ENCODE measurements around the gene IBSP. TPM values are rescaled to one million over a fixed set of nuclear protein-coding genes. Genes with fewer than 3 reads are reported as not detected.

Gene IBSP
- total and polyA plus RNA-seq, 4 donors, result not detected

DNA sequence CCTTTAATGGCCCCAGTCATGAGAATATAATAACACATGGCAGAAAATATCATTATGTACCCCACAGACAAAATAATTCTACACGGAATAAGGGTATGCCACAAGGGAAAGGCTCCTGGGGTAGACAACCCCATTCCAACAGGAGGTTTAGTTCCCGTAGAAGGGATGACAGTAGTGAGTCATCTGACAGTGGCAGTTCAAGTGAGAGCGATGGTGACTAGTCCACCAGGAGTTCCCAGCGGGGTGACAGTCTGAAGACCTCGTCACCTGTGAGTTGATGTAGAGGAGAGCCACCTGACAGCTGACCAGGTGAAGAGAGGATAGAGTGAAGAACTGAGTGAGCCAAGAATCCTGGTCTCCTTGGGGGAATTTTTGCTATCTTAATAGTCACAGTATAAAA lies 46.9 kb downstream of the IBSP start:
- 89% methylated on average over 5 of the region's 5 CpGs for WGBS
- TF ChIP-seq, protein P1, sequence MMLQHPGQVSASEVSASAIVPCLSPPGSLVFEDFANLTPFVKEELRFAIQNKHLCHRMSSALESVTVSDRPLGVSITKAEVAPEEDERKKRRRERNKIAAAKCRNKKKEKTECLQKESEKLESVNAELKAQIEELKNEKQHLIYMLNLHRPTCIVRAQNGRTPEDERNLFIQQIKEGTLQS (IDR thresholded peaks at IDR 0.05), result no peak
- no peak for TF ChIP-seq FOXA1 (IDR thresholded peaks at IDR 0.05)
- H3K9ac ChIP-seq (ENCODE audit: low read depth in 1 of 2, low read length in 2 of 2), result no peak overlapping the region
- H3K36me3 ChIP-seq (ENCODE audit: control insufficient read depth in 4 of 4, insufficient read depth in 3 of 4, low read depth in 1 of 4, low read length in 3 of 4), result no peaks in the 10 kb centered on the region
- peaks cover 2 to 7% (median 4%) of the 10 kb centered on the region in 4 donors for H3K4me1 ChIP-seq (ENCODE audit: control insufficient read depth in 4 of 4, insufficient read depth in 4 of 4, low read length in 3 of 4)
- no peak overlapping the region for H3K4me3 ChIP-seq (ENCODE audit: low read depth in 1 of 3, low read length in 3 of 3)
- no peak overlapping the region for H3K27ac ChIP-seq (ENCODE audit: low read depth in 1 of 2, low read length in 2 of 2)
- H3K9me3 ChIP-seq (ENCODE audit: control insufficient read depth in 4 of 4, low read length in 3 of 4), result no peaks in the 10 kb centered on the region
- H3K27me3 ChIP-seq (ENCODE audit: control insufficient read depth in 4 of 4, insufficient read depth in 4 of 4, low read length in 3 of 4), result no peaks in the 10 kb centered on the region
- DNase-seq (ENCODE audit: low spot score), result no peak

DNA sequence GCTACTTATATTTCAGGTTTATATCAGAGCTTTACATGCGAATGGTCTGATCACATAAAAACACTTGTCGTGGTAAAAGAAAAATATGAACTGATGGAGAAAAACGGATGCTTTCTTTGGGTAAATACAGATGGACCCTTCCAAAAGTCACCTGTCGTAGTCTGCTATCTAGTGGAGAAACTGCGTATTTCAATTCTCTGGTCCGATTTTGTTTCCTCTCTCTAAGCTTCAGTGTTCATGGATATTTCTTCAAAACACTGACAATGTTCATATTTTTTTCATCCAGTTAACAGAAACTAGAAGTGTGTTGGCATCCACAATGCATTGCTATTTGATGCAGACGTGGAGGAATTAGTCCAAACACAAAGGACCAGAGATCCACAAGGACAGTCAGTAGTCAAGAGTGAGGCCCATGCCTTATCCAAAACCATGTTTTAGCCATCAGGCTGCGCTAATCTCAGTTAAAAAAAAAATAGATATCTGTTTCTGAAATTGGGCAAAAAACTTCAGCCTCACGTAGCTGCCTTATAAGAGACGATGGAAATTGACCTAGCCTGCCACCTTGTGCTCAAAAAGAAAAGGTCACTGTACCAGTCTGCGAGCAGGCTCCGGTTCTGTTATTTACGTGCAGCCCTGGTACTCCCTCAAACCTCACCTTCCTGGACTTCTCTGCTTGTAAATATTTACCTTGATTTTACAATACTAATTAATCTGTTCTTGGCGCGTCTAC lies 49.4 kb downstream of the IBSP start:
- Histone ChIP-seq H3K9me3 (ENCODE audit: control insufficient read depth in 4 of 4, low read length in 3 of 4) (no peaks in the 10 kb centered on the region), H3K9ac (ENCODE audit: low read depth in 1 of 2, low read length in 2 of 2) (no peak overlapping the region), H3K27me3 (ENCODE audit: control insufficient read depth in 4 of 4, insufficient read depth in 4 of 4, low read length in 3 of 4) (no peaks in the 10 kb centered on the region), H3K4me3 (ENCODE audit: low read depth in 1 of 3, low read length in 3 of 3) (no peak overlapping the region), H3K4me1 (ENCODE audit: control insufficient read depth in 4 of 4, insufficient read depth in 4 of 4, low read length in 3 of 4) (peaks cover 2 to 7% (median 4%) of the 10 kb centered on the region in 4 donors), H3K36me3 (ENCODE audit: control insufficient read depth in 4 of 4, insufficient read depth in 3 of 4, low read depth in 1 of 4, low read length in 3 of 4) (no peaks in the 10 kb centered on the region), H3K27ac (ENCODE audit: low read depth in 1 of 2, low read length in 2 of 2) (no peak overlapping the region)
- DNase-seq (ENCODE audit: low spot score), result no peak
- TF ChIP-seq NR2F2 (IDR thresholded peaks at IDR 0.05), result peak; percentile 29
- TF ChIP-seq, protein P2, sequence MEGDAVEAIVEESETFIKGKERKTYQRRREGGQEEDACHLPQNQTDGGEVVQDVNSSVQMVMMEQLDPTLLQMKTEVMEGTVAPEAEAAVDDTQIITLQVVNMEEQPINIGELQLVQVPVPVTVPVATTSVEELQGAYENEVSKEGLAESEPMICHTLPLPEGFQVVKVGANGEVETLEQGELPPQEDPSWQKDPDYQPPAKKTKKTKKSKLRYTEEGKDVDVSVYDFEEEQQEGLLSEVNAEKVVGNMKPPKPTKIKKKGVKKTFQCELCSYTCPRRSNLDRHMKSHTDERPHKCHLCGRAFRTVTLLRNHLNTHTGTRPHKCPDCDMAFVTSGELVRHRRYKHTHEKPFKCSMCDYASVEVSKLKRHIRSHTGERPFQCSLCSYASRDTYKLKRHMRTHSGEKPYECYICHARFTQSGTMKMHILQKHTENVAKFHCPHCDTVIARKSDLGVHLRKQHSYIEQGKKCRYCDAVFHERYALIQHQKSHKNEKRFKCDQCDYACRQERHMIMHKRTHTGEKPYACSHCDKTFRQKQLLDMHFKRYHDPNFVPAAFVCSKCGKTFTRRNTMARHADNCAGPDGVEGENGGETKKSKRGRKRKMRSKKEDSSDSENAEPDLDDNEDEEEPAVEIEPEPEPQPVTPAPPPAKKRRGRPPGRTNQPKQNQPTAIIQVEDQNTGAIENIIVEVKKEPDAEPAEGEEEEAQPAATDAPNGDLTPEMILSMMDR (IDR thresholded peaks at IDR 0.05; ENCODE audit: low read depth, low read length, missing input control), result peak; percentile 70
- no peak for TF ChIP-seq YY1 (IDR thresholded peaks at IDR 0.05)
- TF ChIP-seq RAD21 (IDR thresholded peaks at IDR 0.05), result peak; percentile 75 to 79
- TF ChIP-seq TAF1 (conservative IDR thresholded peaks at IDR 0.05), result no peak
- WGBS, result 10% methylated on average over 15 of the region's 15 CpGs

DNA sequence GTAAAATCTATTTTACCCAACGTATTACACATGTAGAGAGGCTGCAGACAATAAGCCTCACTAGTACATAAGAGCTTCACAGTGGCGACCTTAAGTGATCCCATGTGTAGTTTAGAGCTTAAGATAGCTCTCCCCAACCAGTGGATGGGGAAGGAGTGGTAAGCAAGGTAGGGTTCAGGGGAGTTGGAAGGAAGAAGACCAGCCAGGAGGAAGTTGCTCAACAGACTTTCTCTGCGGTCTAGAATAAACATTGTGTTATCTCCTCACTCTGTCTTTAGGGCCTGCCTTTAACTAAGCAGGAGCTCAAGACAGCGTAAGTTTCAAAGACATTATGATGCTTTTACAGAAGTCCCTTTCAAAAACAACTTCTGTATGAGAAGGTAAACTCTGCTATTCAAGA lies 50.3 kb downstream of the IBSP start:
- Histone ChIP-seq H3K36me3 (ENCODE audit: control insufficient read depth in 4 of 4, insufficient read depth in 3 of 4, low read depth in 1 of 4, low read length in 3 of 4) (no peaks in the 10 kb centered on the region), H3K4me3 (ENCODE audit: low read depth in 1 of 3, low read length in 3 of 3) (no peak overlapping the region), H3K27me3 (ENCODE audit: control insufficient read depth in 4 of 4, insufficient read depth in 4 of 4, low read length in 3 of 4) (no peaks in the 10 kb centered on the region), H3K27ac (ENCODE audit: low read depth in 1 of 2, low read length in 2 of 2) (no peak overlapping the region), H3K9me3 (ENCODE audit: control insufficient read depth in 4 of 4, low read length in 3 of 4) (no peaks in the 10 kb centered on the region), H3K9ac (ENCODE audit: low read depth in 1 of 2, low read length in 2 of 2) (no peak overlapping the region), H3K4me1 (ENCODE audit: control insufficient read depth in 4 of 4, insufficient read depth in 4 of 4, low read length in 3 of 4) (peaks cover 2 to 7% (median 4%) of the 10 kb centered on the region in 4 donors)
- no peak for DNase-seq (ENCODE audit: low spot score)
- WGBS, result 44% methylated on average over 4 of the region's 4 CpGs
- TF ChIP-seq FOXA2 (IDR thresholded peaks at IDR 0.05) (no peak), RXRA (IDR thresholded peaks at IDR 0.05) (no peak), EGR1 (IDR thresholded peaks at IDR 0.05; ENCODE audit: low read depth in 2 of 2) (no peak), RAD21 (IDR thresholded peaks at IDR 0.05) (no peak), NR2F2 (IDR thresholded peaks at IDR 0.05) (no peak), YY1 (IDR thresholded peaks at IDR 0.05) (no peak), TAF1 (conservative IDR thresholded peaks at IDR 0.05) (no peak), FOXA1 (IDR thresholded peaks at IDR 0.05) (no peak), GABPA (IDR thresholded peaks at IDR 0.05 in 1 of 2, conservative IDR thresholded peaks at IDR 0.05 in 1 of 2) (no peak), JUND (IDR thresholded peaks at IDR 0.05) (no peak), HNF4A (conservative IDR thresholded peaks at IDR 0.05) (no peak), HNF4G (IDR thresholded peaks at IDR 0.05) (no peak)
- TF ChIP-seq, protein P1 (IDR thresholded peaks at IDR 0.05), result no peak
- TF ChIP-seq, protein P3, sequence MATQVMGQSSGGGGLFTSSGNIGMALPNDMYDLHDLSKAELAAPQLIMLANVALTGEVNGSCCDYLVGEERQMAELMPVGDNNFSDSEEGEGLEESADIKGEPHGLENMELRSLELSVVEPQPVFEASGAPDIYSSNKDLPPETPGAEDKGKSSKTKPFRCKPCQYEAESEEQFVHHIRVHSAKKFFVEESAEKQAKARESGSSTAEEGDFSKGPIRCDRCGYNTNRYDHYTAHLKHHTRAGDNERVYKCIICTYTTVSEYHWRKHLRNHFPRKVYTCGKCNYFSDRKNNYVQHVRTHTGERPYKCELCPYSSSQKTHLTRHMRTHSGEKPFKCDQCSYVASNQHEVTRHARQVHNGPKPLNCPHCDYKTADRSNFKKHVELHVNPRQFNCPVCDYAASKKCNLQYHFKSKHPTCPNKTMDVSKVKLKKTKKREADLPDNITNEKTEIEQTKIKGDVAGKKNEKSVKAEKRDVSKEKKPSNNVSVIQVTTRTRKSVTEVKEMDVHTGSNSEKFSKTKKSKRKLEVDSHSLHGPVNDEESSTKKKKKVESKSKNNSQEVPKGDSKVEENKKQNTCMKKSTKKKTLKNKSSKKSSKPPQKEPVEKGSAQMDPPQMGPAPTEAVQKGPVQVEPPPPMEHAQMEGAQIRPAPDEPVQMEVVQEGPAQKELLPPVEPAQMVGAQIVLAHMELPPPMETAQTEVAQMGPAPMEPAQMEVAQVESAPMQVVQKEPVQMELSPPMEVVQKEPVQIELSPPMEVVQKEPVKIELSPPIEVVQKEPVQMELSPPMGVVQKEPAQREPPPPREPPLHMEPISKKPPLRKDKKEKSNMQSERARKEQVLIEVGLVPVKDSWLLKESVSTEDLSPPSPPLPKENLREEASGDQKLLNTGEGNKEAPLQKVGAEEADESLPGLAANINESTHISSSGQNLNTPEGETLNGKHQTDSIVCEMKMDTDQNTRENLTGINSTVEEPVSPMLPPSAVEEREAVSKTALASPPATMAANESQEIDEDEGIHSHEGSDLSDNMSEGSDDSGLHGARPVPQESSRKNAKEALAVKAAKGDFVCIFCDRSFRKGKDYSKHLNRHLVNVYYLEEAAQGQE (IDR thresholded peaks at IDR 0.05), result no peak
- TF ChIP-seq, protein P2 (IDR thresholded peaks at IDR 0.05; ENCODE audit: low read depth, low read length, missing input control), result no peak
- TF ChIP-seq, protein P4, sequence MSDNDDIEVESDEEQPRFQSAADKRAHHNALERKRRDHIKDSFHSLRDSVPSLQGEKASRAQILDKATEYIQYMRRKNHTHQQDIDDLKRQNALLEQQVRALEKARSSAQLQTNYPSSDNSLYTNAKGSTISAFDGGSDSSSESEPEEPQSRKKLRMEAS (IDR thresholded peaks at IDR 0.05), result no peak
